Suppressor macrophage treated with lipopolysaccharide for 4 hours (primary cell): Measurements from ENCODE around the gene USP36.
"Not testable (repeated sequence)": the region's sequence is repeated elsewhere in the genome, so short reads cannot be mapped to it uniquely, and the experiment has no call there.

ENCODE experiments used
- DNase-seq: peaks from one replicate; pipeline ENCODE4 v3.0.0-alpha.2; 2020

Gene USP36

DNA sequence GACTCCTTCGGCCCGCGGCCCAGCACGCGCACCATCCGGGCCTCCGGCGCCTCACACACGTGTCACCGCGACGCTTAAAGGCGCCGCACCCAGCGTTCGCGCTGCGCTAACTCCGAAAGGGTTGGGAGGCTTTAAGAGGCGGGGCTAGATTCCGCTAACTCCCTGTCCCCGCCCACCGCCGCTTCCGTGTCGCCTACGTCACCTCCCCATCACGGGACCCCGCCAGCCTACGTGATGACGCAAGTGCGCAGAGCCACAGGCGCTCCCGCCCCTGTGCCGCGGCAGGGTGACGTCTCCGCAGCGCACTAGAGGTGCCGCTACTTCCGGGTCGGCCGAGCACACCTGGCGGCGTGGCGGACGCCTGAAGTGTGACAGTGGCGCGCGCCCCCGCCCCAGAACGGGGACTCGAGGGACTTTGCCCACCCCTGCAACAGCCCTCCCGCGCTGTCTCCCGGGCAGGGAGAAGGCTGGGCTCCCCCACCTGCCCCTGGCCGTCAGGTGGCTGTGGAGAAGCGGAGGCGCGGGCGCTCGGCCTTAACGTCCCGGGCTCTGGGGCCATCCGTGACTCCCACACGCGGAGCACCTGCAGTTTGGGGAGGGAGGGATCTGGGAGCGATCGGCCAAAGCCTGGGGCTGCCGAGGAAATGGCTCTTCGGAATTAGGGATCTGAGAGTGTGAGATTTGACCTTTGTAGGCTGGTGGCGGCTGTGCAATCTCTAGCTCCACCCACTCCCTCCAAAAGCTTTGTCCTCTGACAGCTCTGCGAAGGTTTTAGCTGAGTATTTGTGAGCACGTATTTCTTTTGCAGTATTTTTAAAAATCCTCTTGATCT, at the start of gene USP36:
Gene USP36, minus strand, starts transcription at position 35 of the 832 bp plus-strand sequence. CDS start 4,451 bp downstream, outside the sequence.
- peak; percentile 100 for DNase-seq

- DNase-seq: not testable (repeated sequence)
Observed at GRCh38 chr17:78890096-78890495, 49.5 kb upstream of the USP36 start.

GRCh38 chr17:78889531-78889930, 48.9 kb upstream of the USP36 start:
- DNase-seq: peak; percentile 90

- DNase-seq: no peak
Observed at GRCh38 chr17:78888941-78889518, 48.4 kb upstream of the USP36 start.

DNA sequence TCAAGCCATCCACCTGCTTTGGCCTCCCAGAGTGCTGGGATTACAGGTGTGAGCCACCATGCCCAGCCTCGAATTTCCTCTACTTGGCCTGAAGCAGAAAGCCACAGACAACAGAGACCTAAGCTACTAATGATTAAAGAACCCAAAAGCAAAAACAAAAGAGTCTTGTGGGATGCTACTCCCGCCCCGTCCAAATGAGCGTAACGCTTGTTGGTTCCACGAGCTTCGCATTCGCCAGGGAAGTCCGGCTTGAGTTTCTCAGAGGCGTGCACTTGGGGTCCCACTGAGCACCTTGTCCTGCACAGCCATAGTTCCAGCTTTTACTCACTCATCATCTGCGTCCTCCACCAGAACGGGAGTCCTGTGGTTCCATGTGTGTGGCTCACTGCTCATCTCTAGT, 46.3 kb upstream of the USP36 start:
- no peak for DNase-seq

GRCh38 chr17:78885956-78886355, 45.3 kb upstream of the USP36 start:
- no peak for DNase-seq

DNA sequence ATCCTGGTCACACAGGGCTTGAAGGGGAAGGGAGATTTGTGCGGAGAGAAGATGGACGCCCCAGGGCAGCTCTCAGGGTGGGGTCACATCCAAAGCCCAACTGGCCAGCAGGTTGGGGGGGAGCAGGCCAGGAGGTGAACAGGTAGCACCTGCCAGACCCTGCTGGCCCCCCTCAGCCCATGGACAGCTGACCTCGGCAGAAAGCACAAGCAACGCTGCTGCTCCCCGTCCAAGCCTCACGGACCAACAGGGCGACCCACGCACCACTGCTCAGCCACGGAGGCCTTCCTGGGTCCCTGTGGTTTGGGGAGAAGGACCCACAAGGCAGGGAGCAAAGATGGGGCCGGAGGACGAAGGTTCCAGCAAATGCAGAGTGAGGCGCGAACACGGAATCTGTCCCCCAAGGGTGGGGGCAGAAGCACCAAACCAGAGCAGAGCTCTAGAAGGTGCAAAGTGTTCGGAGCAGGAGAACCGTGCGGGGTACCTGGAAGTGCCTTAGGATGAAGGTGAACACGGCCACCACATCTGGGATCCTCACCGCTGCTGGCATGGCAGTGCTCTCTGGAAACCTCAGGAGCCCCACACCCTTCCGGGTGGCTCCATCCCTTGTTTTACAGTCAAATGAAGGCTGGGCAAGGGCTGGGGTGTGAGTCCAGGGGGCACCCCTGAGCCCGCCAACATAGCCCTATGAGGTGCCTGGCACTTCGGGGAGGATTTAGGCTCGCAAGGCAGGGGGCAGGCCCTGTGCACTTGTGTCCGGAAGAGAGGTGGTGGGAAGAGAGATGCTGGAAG, 44.5 kb upstream of the USP36 start:
- DNase-seq: no peak

DNA sequence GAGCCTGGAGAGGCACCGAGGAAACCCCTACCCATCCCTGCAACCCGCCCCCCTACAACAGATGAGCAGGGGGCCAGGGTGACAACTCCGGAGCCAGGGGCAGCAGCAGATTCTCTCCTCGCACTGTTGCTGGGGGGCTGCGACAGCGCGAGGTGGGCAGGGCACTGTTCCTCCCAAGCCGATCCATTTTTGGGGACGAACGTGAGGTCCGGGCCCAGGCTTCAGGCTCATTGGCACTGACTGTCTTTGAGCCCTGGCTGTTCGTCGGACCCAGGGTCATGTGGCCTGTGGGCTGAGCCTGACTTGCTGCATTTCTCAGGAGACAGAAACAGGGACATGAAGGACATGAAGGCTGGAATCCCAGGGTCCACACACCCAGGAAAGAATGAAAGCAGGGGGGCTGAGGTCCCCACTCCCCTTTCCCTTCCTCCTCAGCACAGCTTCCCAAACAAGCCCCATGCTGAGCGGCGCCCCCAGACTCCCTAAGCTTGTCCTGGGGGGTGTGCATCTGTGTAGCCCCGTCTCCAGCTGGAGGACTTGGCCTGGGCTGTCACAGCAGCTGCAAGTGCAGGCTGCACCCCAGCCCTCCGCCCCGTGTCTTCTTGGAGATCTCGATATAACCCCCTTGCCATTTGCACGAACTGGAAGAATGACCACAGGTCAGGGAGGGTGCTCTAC, 43.7 kb upstream of the USP36 start:
- DNase-seq: no peak

DNA sequence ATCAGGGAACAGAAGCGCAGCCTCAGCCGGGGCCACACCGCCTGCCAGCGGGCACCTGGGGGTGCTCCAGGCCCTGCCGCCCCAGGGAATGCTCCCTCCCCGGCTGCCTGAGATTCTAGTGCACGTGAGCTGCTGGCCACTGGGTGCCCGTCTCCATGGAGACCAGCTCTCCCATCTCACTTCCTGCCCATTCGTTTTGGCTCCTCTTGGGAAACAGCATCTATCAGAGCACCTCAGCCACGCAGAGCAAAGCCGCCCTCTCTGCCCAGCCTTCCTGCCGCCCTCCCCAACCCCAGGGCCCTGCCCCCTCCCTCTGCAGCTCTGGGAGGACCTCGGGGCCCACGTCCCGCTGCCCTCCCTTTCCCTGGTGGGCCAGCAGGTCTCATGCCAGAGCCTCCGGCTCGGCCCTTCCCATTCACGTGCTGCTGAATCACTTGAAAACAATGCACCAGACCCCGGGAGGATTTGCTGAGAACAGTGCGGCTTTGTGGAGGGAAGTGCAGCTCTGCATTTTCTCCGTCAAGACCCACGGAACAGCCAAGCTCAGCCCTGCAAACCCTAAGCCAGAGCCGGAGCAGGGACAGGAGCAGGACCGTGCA, 43.0 kb upstream of the USP36 start:
- peak; percentile 74 for DNase-seq

GRCh38 chr17:78883089-78883532, 42.5 kb upstream of the USP36 start:
- DNase-seq: peak; percentile 88

- DNase-seq: peak; percentile 30
Observed at GRCh38 chr17:78882540-78883088, 42.0 kb upstream of the USP36 start.

- DNase-seq: peak; percentile 62
Observed at GRCh38 chr17:78879635-78880186, 39.1 kb upstream of the USP36 start.

DNA sequence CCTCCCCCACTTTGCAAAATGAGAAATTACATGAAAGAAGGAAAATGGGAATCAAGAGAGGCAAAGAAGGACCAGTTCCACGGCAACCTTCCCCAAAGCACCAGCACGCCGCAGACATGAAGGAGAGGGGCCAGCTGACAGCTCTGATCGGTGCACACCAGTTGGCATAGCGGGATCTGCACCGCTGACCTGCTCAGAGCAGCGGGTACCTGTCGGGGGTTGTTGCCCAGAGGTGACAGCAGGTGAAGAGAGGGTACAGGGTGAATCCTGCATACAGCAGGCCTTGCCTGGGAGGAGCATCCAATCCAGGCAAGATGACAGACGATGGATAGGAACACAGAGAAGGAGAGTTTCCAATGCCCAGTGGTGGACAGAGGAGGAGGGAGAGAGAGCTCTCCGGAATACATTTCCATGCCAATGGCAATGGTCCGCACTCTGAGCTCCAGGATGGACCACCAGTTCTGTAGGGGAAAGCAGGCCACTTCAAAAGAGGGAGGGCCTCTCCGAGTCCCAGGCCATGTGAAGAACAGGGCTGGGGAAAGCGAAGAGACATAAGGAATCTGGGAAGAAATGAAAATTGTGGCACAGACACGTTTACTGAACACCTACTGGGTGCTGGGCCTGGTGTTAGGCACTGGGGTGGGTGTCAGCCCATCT, 38.4 kb upstream of the USP36 start:
- no peak for DNase-seq

GRCh38 chr17:78878261-78878660, 37.6 kb upstream of the USP36 start:
- no peak for DNase-seq

DNA sequence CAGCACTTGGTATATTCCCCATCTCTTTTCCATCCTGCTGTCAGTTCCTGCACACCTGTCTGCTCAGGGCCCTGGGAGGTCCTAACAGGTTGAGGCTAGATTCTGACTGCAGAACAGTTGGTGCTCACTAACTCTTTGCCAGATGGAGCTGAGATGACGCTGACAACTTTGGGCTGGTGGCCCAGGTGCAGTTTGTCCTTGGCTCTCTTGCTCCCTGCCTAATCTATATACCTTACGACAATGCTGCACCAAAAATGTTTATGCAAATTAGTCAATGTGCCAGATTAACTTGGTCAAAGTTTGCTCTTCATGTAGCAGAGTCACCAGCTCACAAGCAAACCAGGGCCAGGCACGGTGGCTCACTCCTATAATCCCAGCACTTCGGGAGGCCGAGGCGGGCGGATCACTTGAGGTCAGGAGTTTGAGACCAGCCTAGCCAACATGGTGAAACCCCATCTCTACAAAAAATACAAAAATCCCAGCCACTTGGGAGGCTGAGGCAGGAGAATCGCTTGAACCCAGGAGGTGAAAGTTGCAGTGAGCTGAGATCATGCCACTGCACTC, 36.4 kb upstream of the USP36 start:
- not testable (repeated sequence) for DNase-seq

GRCh38 chr17:78876094-78876597, 35.5 kb upstream of the USP36 start:
- DNase-seq: no peak

DNA sequence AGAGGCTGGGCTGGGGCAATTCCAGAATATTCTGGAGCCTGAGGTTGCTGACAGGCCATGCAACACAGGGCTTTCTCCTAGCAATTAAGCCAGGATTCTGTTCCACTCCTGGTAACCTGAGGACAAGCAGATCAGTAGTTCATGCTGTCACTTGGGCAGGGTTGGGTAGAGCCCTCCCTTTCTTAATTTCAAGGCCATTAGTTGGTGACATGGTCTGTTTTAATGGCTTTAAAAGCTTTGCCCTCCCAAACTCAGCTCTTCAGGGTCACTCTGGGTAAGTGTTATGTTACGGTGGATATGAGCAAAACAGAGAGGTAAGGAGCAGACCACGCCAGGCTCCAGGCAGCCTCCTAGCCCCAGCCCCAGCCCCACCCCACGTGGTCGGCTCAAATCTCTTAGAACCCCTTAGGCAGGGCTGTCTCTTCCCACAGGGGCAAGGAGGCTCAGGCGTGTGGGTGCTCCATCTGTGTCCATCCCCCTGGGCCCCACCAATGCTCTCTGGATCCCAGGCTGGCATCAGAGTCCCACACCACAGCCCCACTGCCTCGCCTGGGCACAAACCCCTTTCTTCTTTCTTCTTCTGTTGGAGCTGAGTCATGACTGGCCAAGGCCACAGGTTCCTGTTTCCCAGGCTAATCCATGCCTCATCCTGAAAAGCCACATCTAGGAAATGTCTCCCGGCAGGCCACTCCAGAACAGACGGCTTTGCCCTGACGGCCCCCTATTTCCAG, 34.9 kb upstream of the USP36 start:
- DNase-seq: peak; percentile 48

GRCh38 chr17:78873519-78874340, 33.1 kb upstream of the USP36 start:
- DNase-seq: no peak

DNA sequence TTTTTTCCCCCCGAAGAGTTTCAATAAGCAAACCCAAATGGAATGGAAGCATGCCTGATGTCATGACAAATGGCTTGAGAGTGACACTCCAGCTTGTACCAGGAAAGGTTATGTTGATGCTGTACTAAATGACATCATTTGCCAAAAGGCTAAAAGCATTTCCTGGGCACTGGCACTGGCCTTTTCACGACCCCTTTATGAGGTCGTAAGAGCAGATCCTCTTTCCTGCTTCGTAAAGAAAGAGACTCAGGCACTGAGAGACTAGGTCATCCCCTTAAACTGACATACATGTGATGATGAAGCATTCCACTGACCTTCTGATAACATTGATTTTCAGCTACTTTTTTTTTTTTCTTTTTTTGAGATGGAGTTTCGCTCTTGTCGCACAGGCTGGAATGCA, 31.9 kb upstream of the USP36 start:
- peak; percentile 84 for DNase-seq
